Effector memory CD8-positive, alpha-beta T cell (primary cell): ENCODE measurements around the gene FBP1.

Experiments used
- ATAC-seq: fragments of 150-1000 bp; cut with Tn5 transposase; replicated peaks from 2 replicates; pipeline ENCODE4 v1.10.0; 2021; ENCODE audit warnings: mild to moderate bottlenecking, moderate library complexity
- DNase-seq, 3 experiments: peaks; one replicate each; pipeline ENCODE4 v3.0.0; 2021
- H3K27ac Mint-ChIP-seq, 2 donors: one replicate each; pipeline ENCODE4 v1.8.0; 2022; ENCODE audit warnings: mild to moderate bottlenecking in 2 of 2, mixed read lengths in 2 of 2, moderate library complexity in 2 of 2
- H3K27me3 Mint-ChIP-seq, 2 donors: one replicate each; pipeline ENCODE4 v1.8.0; 2022; ENCODE audit warnings: mixed read lengths in 2 of 2
- H3K36me3 Mint-ChIP-seq: one replicate; pipeline ENCODE4 v1.8.0; 2022; ENCODE audit warnings: mild to moderate bottlenecking, moderate library complexity, mixed read lengths; ENCODE audit not compliant: insufficient read depth
- H3K4me1 Mint-ChIP-seq, 2 donors: one replicate each; pipeline ENCODE4 v1.8.0; 2022; ENCODE audit warnings: low read depth in 2 of 2, mixed read lengths in 2 of 2
- H3K4me3 Mint-ChIP-seq, 2 donors: one replicate each; pipeline ENCODE4 v1.8.0; 2022; ENCODE audit warnings: mild to moderate bottlenecking in 2 of 2, mixed read lengths in 2 of 2, moderate library complexity in 2 of 2
- H3K9me3 Mint-ChIP-seq, 2 donors: one replicate each; pipeline ENCODE4 v1.8.0; 2022; ENCODE audit warnings: mixed read lengths in 2 of 2

FBP1 gene

DNA sequence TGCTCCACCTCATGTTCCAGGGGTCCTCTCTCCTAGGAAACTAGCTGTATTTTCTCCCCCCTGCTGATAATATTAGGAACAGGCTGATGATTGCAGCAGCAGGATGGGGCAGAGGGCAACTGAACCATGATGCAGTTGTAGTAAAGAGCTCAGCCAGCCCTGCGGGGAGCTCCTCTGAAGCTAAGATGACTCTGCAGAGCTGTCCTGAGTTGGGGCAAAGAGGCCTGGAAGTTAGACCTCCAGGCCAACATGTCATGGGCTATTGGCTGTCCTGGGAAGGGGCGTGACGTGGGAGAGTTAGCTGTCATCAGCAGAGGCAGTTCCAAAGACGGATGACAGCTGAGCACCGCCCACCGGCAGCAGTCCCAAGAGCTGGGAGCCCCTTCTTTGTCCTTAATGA lies 6.6 kb upstream of the FBP1 start:
- Mint-ChIP-seq H3K4me1 (no peaks in the 10 kb centered on the region), H3K27me3 (peaks cover 0 to 27% of the 10 kb centered on the region in 2 donors), H3K27ac (no peak overlapping the region), H3K9me3 (no peaks in the 10 kb centered on the region), H3K36me3 (no peaks in the 10 kb centered on the region), H3K4me3 (no peak overlapping the region)
- DNase-seq (no peak), ATAC-seq (no peak)

DNA sequence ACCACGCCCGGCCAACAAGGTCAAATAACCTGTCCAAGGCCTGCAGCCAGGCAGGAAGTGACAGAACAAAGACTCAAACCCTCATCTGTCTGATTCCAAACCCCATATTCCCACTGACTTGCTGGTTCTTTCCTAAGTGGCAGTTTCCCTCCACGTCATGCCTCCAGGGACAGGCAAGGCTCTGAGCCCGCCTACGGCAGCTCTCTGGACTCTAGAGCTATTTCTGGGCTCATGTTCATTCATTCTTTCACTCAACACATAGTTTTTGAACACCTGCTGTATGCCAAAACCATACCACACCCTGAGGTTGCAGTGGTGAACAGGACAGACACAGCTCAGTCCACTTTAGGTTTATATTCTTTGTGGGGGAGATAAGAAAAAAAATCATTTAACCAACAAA lies 5.2 kb upstream of the FBP1 start:
- H3K27me3 Mint-ChIP-seq = peaks cover 0 to 21% of the 10 kb centered on the region in 2 donors
- ATAC-seq (no peak), DNase-seq (no peak)
- no peak overlapping the region for H3K27ac Mint-ChIP-seq
- H3K9me3 Mint-ChIP-seq = no peaks in the 10 kb centered on the region
- H3K4me1 Mint-ChIP-seq = peaks cover 0 to 2% of the 10 kb centered on the region in 2 donors
- H3K36me3 Mint-ChIP-seq = no peaks in the 10 kb centered on the region
- H3K4me3 Mint-ChIP-seq = no peak overlapping the region

DNA sequence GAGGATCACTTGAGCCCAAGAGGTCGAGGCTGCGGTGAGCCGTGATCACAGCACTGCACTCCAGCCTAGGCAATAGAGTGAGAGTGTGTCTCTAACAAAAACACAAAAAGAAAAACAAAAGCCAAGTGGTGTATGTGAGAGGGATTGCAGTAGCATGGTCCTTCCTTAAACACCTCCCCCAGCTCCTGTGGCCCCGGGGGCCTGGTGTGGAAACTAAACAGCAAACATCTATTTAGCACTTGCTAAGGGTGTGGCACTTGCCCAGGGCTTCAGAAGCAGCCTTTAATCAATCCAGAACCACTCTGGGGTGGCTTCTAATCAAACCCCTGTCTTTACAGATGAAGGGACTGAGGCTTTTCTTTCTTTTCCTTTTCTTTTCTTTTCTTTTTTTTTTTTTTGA lies 4.4 kb upstream of the FBP1 start:
- Mint-ChIP-seq H3K4me1 (peaks cover 5 to 6% of the 10 kb centered on the region in 2 donors), H3K9me3 (no peaks in the 10 kb centered on the region), H3K27me3 (peaks cover 4 to 25% of the 10 kb centered on the region in 2 donors), H3K36me3 (peaks cover 2% of the 10 kb centered on the region), H3K4me3 (no peak overlapping the region), H3K27ac (no peak overlapping the region)
- ATAC-seq = no peak
- no peak for DNase-seq

DNA sequence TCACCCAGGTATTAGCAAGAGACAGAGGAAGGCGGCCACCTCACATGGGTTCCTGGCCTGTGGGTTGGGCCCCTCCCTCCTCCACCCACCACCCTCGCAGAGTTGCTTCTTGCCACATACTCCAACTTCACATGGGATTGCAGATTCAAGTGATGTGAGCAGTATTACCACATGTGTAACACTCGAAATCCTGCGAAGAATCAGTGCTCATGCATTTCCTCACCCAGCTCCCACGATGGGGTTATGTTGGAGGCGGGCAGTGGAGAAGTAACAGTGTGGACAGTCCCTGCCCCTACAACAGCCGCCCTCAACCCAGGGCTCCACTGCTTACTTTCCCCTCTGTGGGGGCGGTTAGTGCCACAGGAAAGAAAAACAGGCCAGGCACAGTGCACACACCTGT lies 3.9 kb upstream of the FBP1 start:
- Mint-ChIP-seq H3K4me3 (no peak overlapping the region), H3K27me3 (peaks cover 10 to 26% of the 10 kb centered on the region in 2 donors), H3K4me1 (peaks cover 9% of the 10 kb centered on the region in 2 donors), H3K27ac (no peak overlapping the region), H3K36me3 (peaks cover 5% of the 10 kb centered on the region), H3K9me3 (no peaks in the 10 kb centered on the region)
- ATAC-seq = no peak
- no peak for DNase-seq

DNA sequence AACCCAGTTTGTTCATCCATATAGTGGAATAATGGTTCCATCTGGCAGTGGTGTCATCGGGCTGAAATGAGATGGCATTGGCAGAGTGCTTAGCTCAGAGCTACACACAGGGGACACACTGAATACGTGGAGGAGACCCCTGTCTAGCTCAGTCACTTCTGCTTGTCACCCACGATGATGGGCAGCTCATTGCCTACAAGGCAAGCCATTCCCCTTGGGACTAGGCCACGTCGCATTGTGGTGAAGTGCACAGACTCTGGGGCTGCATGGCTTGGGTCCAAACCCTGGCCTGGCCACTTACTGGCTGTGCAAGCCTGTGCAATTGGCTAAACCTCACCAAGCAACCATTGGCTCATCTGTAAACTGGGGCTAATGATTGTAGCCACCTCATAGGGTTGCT lies 3.2 kb upstream of the FBP1 start:
- H3K27ac Mint-ChIP-seq = no peak overlapping the region

DNA sequence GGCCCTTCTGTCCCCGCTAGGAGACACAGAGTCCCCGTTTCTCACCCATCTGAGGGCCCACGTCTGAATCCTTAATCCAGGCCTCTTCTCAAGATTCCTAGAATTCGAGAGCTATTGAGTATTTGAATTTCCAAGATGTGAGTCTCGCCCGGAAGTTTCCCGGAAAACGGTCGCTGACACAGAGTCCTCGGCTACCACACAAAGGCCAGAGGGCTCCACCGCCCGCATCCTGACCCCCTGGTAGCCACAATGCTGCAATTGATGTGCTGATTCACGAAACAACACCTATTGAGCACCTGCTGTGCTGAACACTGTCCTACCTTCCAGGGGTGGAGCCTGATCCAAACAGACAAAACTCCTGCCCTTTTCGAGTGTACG lies 670 bp upstream of the FBP1 start:
- ATAC-seq (no peak), DNase-seq (no peak)
- Mint-ChIP-seq H3K9me3 (no peaks in the 10 kb centered on the region), H3K27me3 (peaks cover 11 to 12% of the 10 kb centered on the region in 2 donors), H3K4me3 (peak overlapping the region; percentile 84 to 86), H3K27ac (peak overlapping the region; percentile 55 to 81), H3K4me1 (peaks cover 9% of the 10 kb centered on the region in 2 donors), H3K36me3 (peaks cover 5% of the 10 kb centered on the region)

More for the DNA sequence above, 3.2 kb upstream of the FBP1 start:
- H3K27me3 Mint-ChIP-seq = peaks cover 12 to 22% of the 10 kb centered on the region in 2 donors
- no peak for ATAC-seq
- no peak overlapping the region for H3K4me3 Mint-ChIP-seq
- H3K9me3 Mint-ChIP-seq = no peaks in the 10 kb centered on the region
- no peak for DNase-seq
- peaks cover 9% of the 10 kb centered on the region in 2 donors for H3K4me1 Mint-ChIP-seq
- peaks cover 5% of the 10 kb centered on the region for H3K36me3 Mint-ChIP-seq

DNA sequence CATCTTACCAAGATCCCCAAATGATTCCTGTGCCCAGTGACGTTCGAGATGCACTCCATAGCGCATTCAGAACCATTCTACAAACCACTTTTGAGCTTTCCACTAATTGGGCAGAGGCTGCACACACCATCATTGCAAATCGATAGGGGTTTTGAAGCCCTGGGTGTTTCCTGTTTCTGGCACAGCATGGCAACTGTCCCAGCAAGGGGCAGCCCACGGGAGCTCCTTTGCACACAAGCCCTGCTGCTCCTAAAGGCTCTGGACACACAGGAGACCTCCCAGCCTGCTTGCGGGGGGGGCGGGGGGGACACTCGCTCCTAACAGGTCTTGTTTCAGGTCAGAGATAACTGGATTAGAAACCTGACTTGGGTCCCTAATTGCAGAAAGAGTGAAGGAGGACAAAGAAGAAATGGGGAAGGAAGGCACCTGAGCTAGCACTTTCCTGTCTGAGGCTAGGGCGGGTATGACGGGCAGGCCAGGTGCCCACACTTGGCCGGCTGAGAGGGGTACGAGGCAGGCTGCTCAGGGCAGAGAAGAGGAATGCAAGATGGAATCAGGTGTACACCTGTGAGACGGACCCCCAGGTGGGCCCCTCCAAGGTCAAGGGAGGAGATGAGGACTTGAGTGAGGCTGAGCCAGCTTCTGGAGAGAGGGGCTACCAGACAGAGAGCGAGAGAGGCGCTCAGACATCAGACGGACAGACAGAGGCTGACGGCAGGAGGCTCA lies 820 bp downstream of the FBP1 start:
- peaks cover 5% of the 10 kb centered on the region for H3K36me3 Mint-ChIP-seq
- H3K9me3 Mint-ChIP-seq = no peaks in the 10 kb centered on the region
- no peak for ATAC-seq
- peak overlapping the region; percentile 84 to 86 for H3K4me3 Mint-ChIP-seq
- H3K27me3 Mint-ChIP-seq = peaks cover 11 to 12% of the 10 kb centered on the region in 2 donors
- no peak for DNase-seq
- H3K4me1 Mint-ChIP-seq = peaks cover 9% of the 10 kb centered on the region in 2 donors
- peak overlapping the region; percentile 55 to 81 for H3K27ac Mint-ChIP-seq

DNA sequence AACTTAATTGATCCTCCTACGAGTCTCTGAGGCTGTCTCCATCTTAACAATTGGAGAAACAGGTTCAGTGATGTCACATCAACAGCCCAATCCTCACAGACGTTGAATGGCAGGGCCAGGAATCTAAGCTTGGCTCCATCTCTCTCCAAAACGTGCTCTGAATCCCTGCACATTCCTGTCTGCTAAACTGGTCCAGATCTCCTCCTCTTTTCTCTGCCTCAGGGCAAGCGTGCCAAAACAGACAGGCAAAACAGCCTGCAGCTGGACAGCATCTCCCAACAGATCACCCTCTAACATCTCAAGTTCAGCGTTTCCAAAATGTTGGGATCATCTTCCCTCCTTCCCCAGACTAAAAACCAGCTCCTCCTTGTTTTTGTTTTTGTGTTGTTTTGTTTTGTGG lies 6.6 kb downstream of the FBP1 start:
- H3K4me3 Mint-ChIP-seq = no peak overlapping the region
- H3K9me3 Mint-ChIP-seq = no peaks in the 10 kb centered on the region
- H3K36me3 Mint-ChIP-seq = no peaks in the 10 kb centered on the region
- H3K27ac Mint-ChIP-seq = no peak overlapping the region
- DNase-seq (no peak), ATAC-seq (no peak)
- no peaks in the 10 kb centered on the region for H3K4me1 Mint-ChIP-seq
- no peaks in the 10 kb centered on the region for H3K27me3 Mint-ChIP-seq

DNA sequence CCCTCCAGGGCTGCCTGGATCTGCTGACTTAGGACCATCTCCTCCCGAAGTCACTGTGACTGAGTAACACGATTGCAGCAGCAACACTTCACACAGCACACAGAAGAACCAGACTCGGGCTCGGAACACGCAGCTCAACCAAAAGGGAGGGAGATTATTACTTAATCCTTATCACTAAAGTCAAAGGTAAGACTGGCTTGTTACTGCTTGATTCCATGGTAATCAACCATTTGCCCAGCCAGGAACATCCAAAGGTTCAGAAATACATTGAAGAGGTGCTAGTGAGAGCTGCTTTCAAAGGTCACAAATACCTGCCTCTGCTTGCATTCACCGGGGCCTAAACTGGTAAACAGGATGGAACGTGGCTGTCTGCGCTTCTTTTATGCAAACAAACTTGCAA lies 7.7 kb downstream of the FBP1 start:
- H3K36me3 Mint-ChIP-seq = no peaks in the 10 kb centered on the region
- H3K9me3 Mint-ChIP-seq = no peaks in the 10 kb centered on the region
- H3K4me3 Mint-ChIP-seq = no peak overlapping the region
- DNase-seq (no peak), ATAC-seq (no peak)
- H3K27me3 Mint-ChIP-seq = no peaks in the 10 kb centered on the region
- H3K4me1 Mint-ChIP-seq = no peaks in the 10 kb centered on the region
- H3K27ac Mint-ChIP-seq = no peak overlapping the region

DNA sequence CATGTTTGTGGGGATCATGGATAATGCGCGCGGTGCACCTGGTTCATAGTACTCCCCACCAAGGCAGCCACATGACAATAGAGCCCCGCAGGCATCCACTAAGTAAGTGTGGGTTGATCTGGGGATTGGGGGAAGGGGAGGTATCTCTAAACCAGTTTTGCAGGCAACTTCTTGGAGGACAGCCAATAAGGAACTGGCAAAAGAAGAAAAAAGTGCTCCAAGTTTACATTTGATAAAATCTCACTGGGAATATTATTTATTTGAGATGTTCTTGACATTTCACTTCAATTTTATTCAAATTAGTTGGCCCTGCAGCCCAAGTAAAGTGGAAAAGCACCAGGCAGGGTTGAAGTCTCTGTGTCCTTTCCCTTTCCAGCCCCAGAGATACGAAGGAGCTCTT lies 8.5 kb downstream of the FBP1 start:
- H3K4me3 Mint-ChIP-seq = no peak overlapping the region
- no peaks in the 10 kb centered on the region for H3K9me3 Mint-ChIP-seq
- ATAC-seq (no peak), DNase-seq (no peak)
- no peak overlapping the region for H3K27ac Mint-ChIP-seq
- no peaks in the 10 kb centered on the region for H3K4me1 Mint-ChIP-seq
- no peaks in the 10 kb centered on the region for H3K36me3 Mint-ChIP-seq
- no peaks in the 10 kb centered on the region for H3K27me3 Mint-ChIP-seq

DNA sequence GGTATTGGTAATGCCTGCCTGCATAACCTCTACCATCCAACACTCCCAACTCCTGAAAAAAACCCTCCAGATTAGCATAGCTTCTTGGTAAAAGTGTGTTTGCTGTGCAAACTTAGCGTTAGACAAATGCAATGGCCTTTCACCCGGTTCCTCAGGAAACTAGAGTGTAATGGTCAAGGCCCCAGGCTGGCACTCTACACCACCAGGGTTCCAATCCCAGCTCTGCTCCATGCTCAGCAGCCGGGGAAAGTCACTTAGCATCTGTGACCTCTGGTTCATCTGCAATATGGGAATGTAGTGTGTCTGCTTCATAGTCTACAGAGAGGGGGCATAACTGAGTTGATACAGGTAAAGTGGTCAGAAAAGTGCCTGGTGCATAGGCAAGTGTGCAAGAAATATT lies 9.0 kb downstream of the FBP1 start:
- no peak overlapping the region for H3K4me3 Mint-ChIP-seq
- no peaks in the 10 kb centered on the region for H3K9me3 Mint-ChIP-seq
- ATAC-seq (no peak), DNase-seq (no peak)
- no peaks in the 10 kb centered on the region for H3K27me3 Mint-ChIP-seq
- no peak overlapping the region for H3K27ac Mint-ChIP-seq
- no peaks in the 10 kb centered on the region for H3K4me1 Mint-ChIP-seq
- no peaks in the 10 kb centered on the region for H3K36me3 Mint-ChIP-seq

DNA sequence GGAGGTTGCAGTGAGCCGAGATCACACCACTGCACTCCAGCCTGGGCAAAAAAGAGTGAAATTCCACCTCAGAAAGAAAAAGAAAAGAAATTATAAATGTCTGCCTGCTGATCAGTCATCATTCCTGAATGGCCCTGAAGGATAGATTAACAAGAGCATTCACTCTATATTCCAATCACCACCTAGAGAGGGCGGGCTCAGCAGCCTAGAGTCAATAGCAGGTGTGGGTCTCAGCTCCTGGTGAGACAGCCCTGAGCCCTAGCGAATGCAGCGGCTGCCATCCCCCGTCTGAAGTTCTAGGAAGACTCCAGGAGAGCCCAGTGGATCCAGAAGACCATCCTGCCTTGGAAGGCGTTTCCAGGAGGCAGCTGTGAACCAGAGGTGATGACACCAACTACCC lies 12.0 kb downstream of the FBP1 start:
- H3K4me1 Mint-ChIP-seq = peaks cover 0 to 4% of the 10 kb centered on the region in 2 donors
- no peak overlapping the region for H3K4me3 Mint-ChIP-seq
- H3K36me3 Mint-ChIP-seq = peaks cover 4% of the 10 kb centered on the region
- H3K9me3 Mint-ChIP-seq = no peaks in the 10 kb centered on the region
- no peak for DNase-seq
- H3K27ac Mint-ChIP-seq = no peak overlapping the region
- H3K27me3 Mint-ChIP-seq = peaks cover 0 to 4% of the 10 kb centered on the region in 2 donors
- no peak for ATAC-seq

DNA sequence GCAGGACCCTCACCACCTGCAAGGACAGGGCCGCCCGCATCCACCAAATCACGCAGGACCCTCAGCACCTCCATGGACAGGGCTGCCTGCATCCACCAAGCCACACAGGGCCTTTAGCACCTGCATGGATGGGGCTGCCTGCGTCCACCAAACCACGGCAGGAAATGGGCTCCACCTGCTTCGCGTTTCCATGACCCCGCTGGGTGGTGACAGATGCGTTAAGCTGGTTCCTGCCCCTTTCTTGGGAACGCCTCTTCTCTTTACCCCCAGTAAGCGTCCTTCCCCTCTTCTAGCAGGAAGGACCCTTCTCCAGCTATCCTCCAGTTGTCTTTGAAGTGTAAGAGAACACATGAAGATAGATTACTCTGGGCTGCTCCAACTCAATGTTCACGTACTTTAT lies 13.5 kb downstream of the FBP1 start:
- no peak for DNase-seq
- no peaks in the 10 kb centered on the region for H3K9me3 Mint-ChIP-seq
- H3K4me3 Mint-ChIP-seq = no peak overlapping the region
- H3K27me3 Mint-ChIP-seq = peaks cover 0 to 4% of the 10 kb centered on the region in 2 donors
- peaks cover 4% of the 10 kb centered on the region in 2 donors for H3K4me1 Mint-ChIP-seq
- H3K27ac Mint-ChIP-seq = no peak overlapping the region
- no peak for ATAC-seq
- peaks cover 4% of the 10 kb centered on the region for H3K36me3 Mint-ChIP-seq

DNA sequence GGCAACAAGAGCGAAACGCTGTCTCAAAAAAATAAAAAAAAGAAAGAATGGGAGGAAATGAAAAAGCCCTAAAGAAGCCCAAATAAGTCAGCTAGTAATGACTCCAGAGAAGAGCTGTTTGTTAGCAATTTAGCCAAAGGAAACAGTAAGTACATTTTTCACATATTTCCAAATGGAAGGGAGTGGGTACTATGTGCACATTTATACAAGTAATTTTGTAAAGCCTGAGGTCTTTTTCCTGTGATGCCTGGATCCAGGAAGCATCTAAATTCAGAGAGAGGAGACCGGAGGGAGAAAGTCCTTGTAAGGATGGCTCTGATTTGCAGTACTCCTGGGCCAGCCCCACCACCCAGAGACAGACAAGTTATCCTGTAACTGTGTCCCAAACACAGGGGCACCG lies 14.7 kb downstream of the FBP1 start:
- ATAC-seq = no peak
- Mint-ChIP-seq H3K9me3 (no peaks in the 10 kb centered on the region), H3K27me3 (peaks cover 0 to 11% of the 10 kb centered on the region in 2 donors), H3K27ac (no peak overlapping the region), H3K4me1 (peaks cover 4% of the 10 kb centered on the region in 2 donors), H3K36me3 (peaks cover 4% of the 10 kb centered on the region), H3K4me3 (no peak overlapping the region)
- no peak for DNase-seq
